OCI-LY7 (cell line): ENCODE results near the gene ZGRF1. TPM values are rescaled to one million over a fixed set of nuclear protein-coding genes. Genes with fewer than 3 reads are reported as not detected.

ENCODE experiments used
- BruUV-seq: library from RNA; stranded (reverse); fragments of 400-500 nt; replicated peaks from 2 replicates; lab custom pipeline; 2021; lab: Mats Ljungman, UMichigan
- CTCF ChIA-PET: fragments of 300-600 bp; sonication (Branson Sonifier 250); formaldehyde crosslinking; loops from one replicate; lab custom pipeline; 2022; ENCODE audit warnings: antibody characterized with exemption; ENCODE audit not compliant: unreplicated experiment; lab: Charles Lee
- POLR2A ChIA-PET: fragments of 300-600 bp; sonication (Branson Sonifier 250); formaldehyde crosslinking; loops from one replicate; lab custom pipeline; 2022; ENCODE audit warnings: antibody characterized with exemption; lab: Charles Lee
- DNase-seq: peaks from one replicate; pipeline ENCODE4 v3.0.0-alpha.2; 2015; ENCODE audit warnings: low spot score
- H2AFZ ChIP-seq: fragments of 200-600 bp; sonication (generic), shearing (Covaris generic); 2 replicates; pipeline ENCODE4 v1.6.1; 2014; ENCODE audit warnings: mild to moderate bottlenecking, antibody characterized with exemption, low read length, moderate library complexity
- H3K27ac ChIP-seq: fragments of 200-600 bp; sonication (generic); 2 replicates; pipeline ENCODE4 v1.5.1; 2014; ENCODE audit warnings: mixed run types, low read depth, mild to moderate bottlenecking, moderate library complexity, low read length, inconsistent platforms; ENCODE audit not compliant: poor library complexity, severe bottlenecking
- H3K36me3 ChIP-seq: fragments of 200-600 bp; sonication (generic); 2 replicates; pipeline ENCODE4 v1.6.1; 2014; ENCODE audit warnings: mild to moderate bottlenecking, antibody characterized with exemption, low read length, moderate library complexity, mixed read lengths; ENCODE audit not compliant: insufficient read depth
- H3K4me1 ChIP-seq: fragments of 200-600 bp; sonication (generic); 2 replicates; pipeline ENCODE4 v1.5.1; 2014; ENCODE audit warnings: mild to moderate bottlenecking, low read length; ENCODE audit not compliant: insufficient read depth, poor library complexity, severe bottlenecking
- H3K4me2 ChIP-seq: fragments of 200-600 bp; sonication (generic); 2 replicates; pipeline ENCODE4 v1.6.1; 2014; ENCODE audit warnings: mild to moderate bottlenecking, low read length
- H3K4me3 ChIP-seq: fragments of 200-600 bp; sonication (generic); 2 replicates; pipeline ENCODE4 v1.5.1; 2014; ENCODE audit warnings: mild to moderate bottlenecking, low read depth, low read length; ENCODE audit not compliant: poor library complexity, severe bottlenecking
- H3K79me2 ChIP-seq: fragments of 200-600 bp; sonication (generic); 2 replicates; pipeline ENCODE4 v1.6.1; 2016; ENCODE audit warnings: low read depth, mild to moderate bottlenecking, low read length, moderate library complexity, mixed read lengths; ENCODE audit not compliant: insufficient read depth
- H3K9me2 ChIP-seq: fragments of 200-600 bp; sonication (generic); 2 replicates; pipeline ENCODE4 v1.6.1; 2016; ENCODE audit warnings: mild to moderate bottlenecking, low read length, mixed read lengths; ENCODE audit not compliant: insufficient read depth
- H3K9me3 ChIP-seq: fragments of 200-600 bp; sonication (generic); 2 replicates; pipeline ENCODE4 v1.6.1; 2014; ENCODE audit warnings: mild to moderate bottlenecking, mixed run types, low read length, mixed read lengths
- H4K20me1 ChIP-seq: fragments of 200-600 bp; sonication (generic); 2 replicates; pipeline ENCODE4 v1.6.1; 2014; ENCODE audit warnings: mild to moderate bottlenecking, antibody characterized with exemption, low read length, moderate library complexity, mixed read lengths; ENCODE audit not compliant: insufficient read depth
- CTCF ChIP-seq: fragments of 200-600 bp; sonication (generic); conservative IDR thresholded peaks from 2 replicates; pipeline ENCODE4 v1.5.1; 2014; ENCODE audit warnings: mild to moderate bottlenecking, antibody characterized with exemption, low read length, moderate library complexity, mixed read lengths
- EZH2phosphoT487 ChIP-seq: fragments of 200-600 bp; sonication (generic); IDR thresholded peaks from 2 replicates; pipeline ENCODE4 v1.6.1; 2018; ENCODE audit warnings: low read depth, borderline replicate concordance, mild to moderate bottlenecking, mixed run types, antibody characterized with exemption, low read length, moderate library complexity, mixed read lengths
- intact Hi-C: fragments of 100-400 bp; cut with micrococcal nuclease; formaldehyde crosslinking; loops from one replicate; pipeline ENCODE4 v1.10.0; 2022; ENCODE audit not compliant: unreplicated experiment
- total RNA-seq, 2 experiments: library from RNA; depleted of rRNA in 1 of 2; stranded (reverse); fragments of >200 nt in 1 of 2; shearing (Covaris generic) in 1 of 2; gene quantifications; 2 replicates each; pipeline ENCODE4 v1.2.3, GENCODE V29; 2014 to 2022

Gene ZGRF1
- total RNA-seq, 2 experiments from 2014 or later = 54.4 to 68.1 TPM

GRCh38 chr4:112673076-112673475 lies 36.4 kb upstream of the ZGRF1 start:
- no peak overlapping the region for H2AFZ ChIP-seq
- TF ChIP-seq CTCF (no peak), EZH2phosphoT487 (no peak)
- H3K9me2 ChIP-seq = no peaks in the 10 kb centered on the region
- no peak overlapping the region for H3K4me3 ChIP-seq
- ChIA-PET CTCF (no interaction called here), POLR2A (interaction anchor here (0.8 to 1.1 kb wide), 2 partner anchors 18 to 25 kb away, joined by 3 to 4 read pairs; no protein-coding TSS in a partner anchor)
- no TSS peak for BruUV-seq
- no peak overlapping the region for H3K4me2 ChIP-seq
- H3K36me3 ChIP-seq = no peaks in the 10 kb centered on the region
- no peak for DNase-seq
- no peaks in the 10 kb centered on the region for H3K9me3 ChIP-seq
- H4K20me1 ChIP-seq = no peaks in the 10 kb centered on the region
- no peak overlapping the region for H3K27ac ChIP-seq
- no peaks in the 10 kb centered on the region for H3K4me1 ChIP-seq
- intact Hi-C loops = no loop called here
- no peaks in the 10 kb centered on the region for H3K79me2 ChIP-seq

GRCh38 chr4:112668131-112668530 lies 31.4 kb upstream of the ZGRF1 start:
- intact Hi-C loops = no loop called here
- no peak for TF ChIP-seq CTCF
- no peak for TF ChIP-seq EZH2phosphoT487
- CTCF ChIA-PET = no interaction called here

GRCh38 chr4:112664611-112665010 lies 27.9 kb upstream of the ZGRF1 start:
- DNase-seq = no peak
- Histone ChIP-seq H4K20me1 (no peaks in the 10 kb centered on the region), H3K9me3 (no peaks in the 10 kb centered on the region), H2AFZ (no peak overlapping the region), H3K4me3 (no peak overlapping the region), H3K4me1 (no peaks in the 10 kb centered on the region), H3K9me2 (no peaks in the 10 kb centered on the region), H3K27ac (no peak overlapping the region), H3K36me3 (no peaks in the 10 kb centered on the region; the same call in 1 of the 2 replicates), H3K4me2 (no peak overlapping the region), H3K79me2 (no peaks in the 10 kb centered on the region)
- BruUV-seq = no TSS peak
- intact Hi-C loops = no loop called here
- ChIA-PET CTCF (no interaction called here), POLR2A (interaction anchor here (1.1 kb wide), 1 partner anchor 46 kb away, joined by 3 read pairs; no protein-coding TSS in a partner anchor)
- no peak for TF ChIP-seq CTCF
- TF ChIP-seq EZH2phosphoT487 = no peak

More at GRCh38 chr4:112668131-112668530, 31.4 kb upstream of the ZGRF1 start:
- no peaks in the 10 kb centered on the region for H3K36me3 ChIP-seq
- no peak overlapping the region for H3K4me2 ChIP-seq
- no peaks in the 10 kb centered on the region for H3K9me2 ChIP-seq
- BruUV-seq = no TSS peak
- POLR2A ChIA-PET = interaction anchor here (0.5 kb wide), 1 partner anchor 71 kb away, joined by 3 read pairs; no protein-coding TSS in a partner anchor
- H3K9me3 ChIP-seq = no peaks in the 10 kb centered on the region
- H4K20me1 ChIP-seq = no peaks in the 10 kb centered on the region
- no peaks in the 10 kb centered on the region for H3K79me2 ChIP-seq
- no peak for DNase-seq
- H3K4me1 ChIP-seq = no peaks in the 10 kb centered on the region
- H3K27ac ChIP-seq = no peak overlapping the region
- H3K4me3 ChIP-seq = no peak overlapping the region
- no peak overlapping the region for H2AFZ ChIP-seq
